T-helper 1 cell treated with Interleukin-12 subunit alpha and Interleukin-12 subunit beta and Interleukin-4 antibody, amounts not matched to agents 30 μg/mL and 1 μg/mL, for 36 hours (primary cell): ENCODE data around the gene NELFB.
A peak's percentile ranks its signal among the peaks of the same experiment; 100 is the strongest.

Source experiments
- H3K27ac Mint-ChIP-seq: one replicate; pipeline ENCODE4 v1.8.0; 2021; ENCODE audit warnings: mild to moderate bottlenecking, mixed read lengths
- H3K27me3 Mint-ChIP-seq: one replicate; pipeline ENCODE4 v1.8.0; 2021; ENCODE audit warnings: low read depth, mixed read lengths
- H3K36me3 Mint-ChIP-seq: one replicate; pipeline ENCODE4 v1.8.0; 2021; ENCODE audit warnings: low read depth, mixed read lengths
- H3K4me1 Mint-ChIP-seq: one replicate; pipeline ENCODE4 v1.8.0; 2021; ENCODE audit warnings: low read depth, mixed read lengths
- H3K4me3 Mint-ChIP-seq: one replicate; pipeline ENCODE4 v1.8.0; 2021; ENCODE audit warnings: mild to moderate bottlenecking, moderate library complexity, mixed read lengths
- H3K9me3 Mint-ChIP-seq: one replicate; pipeline ENCODE4 v1.8.0; 2021; ENCODE audit warnings: mixed read lengths

NELFB gene

DNA sequence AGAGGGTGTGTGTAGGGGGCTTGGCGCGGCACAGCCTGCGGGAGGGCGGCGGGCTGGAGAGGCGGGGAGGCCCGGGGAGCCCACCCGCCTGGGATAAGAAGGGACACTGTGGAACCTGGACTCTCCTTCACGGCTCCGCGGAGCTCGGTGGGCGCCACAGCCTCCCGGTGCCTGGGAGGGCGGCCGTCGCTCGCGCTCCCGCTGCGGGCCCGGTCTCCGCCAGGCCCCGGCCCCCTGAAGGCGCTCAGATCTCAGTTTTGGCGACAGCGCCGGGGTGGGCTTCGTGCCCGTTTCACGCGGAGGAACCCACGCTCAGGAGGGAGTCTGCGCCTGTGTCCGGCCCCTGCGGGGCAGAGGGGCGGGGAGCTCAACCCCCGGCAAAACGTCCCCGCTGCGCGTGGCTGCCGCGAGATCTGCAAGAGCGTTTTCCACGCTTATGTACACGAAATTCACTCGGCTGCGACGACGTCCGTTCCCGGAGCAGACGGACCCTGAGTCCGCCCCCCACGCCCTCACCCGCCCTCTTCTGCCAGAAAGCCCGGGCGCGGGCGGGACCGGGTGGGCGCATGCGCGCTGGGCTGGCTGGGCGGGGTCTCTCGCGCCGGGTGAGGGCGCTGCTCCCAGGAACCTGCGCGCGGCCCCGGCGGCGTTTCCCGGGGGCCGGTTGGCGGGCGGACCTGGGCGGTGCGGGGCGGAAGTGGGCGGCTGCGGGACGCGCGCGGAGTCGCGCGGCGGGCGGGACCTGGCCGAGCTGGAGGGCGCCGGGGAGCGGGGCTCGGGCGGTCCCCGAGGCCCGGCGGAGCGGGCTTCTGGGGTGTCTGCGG is at the start of gene NELFB:
Gene NELFB, plus strand, starts transcription at position 704 of the 824 bp plus-strand sequence.
- Mint-ChIP-seq H3K36me3 (no peaks in the 10 kb centered on the region), H3K4me1 (peaks cover 10% of the 10 kb centered on the region), H3K4me3 (peak within 1 kb of the TSS; percentile 89), H3K27me3 (no peaks in the 10 kb centered on the region), H3K9me3 (no peaks in the 10 kb centered on the region), H3K27ac (peak within 1 kb of the TSS; percentile 83)

DNA sequence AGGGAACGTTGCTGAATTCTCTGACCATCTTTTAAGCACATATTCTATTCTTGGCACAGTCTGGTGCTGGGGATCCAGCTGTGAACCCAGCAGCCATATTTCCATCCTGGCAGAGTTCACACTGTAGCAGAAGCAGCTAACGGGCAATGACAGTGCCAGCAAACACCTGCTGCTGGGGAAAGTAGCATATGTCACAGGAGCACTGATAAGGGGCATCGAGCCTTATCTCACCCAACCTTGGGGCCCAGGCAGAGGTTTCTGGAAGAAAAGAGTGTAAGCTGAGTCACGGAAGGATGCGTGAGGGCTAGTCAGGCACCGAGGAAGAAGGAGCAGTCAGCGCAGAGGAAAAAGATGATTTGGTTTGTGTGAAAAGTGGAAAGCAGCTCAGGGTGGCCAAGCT is 48.5 kb upstream of the NELFB start:
- H3K36me3 Mint-ChIP-seq = peaks cover 20% of the 10 kb centered on the region

DNA sequence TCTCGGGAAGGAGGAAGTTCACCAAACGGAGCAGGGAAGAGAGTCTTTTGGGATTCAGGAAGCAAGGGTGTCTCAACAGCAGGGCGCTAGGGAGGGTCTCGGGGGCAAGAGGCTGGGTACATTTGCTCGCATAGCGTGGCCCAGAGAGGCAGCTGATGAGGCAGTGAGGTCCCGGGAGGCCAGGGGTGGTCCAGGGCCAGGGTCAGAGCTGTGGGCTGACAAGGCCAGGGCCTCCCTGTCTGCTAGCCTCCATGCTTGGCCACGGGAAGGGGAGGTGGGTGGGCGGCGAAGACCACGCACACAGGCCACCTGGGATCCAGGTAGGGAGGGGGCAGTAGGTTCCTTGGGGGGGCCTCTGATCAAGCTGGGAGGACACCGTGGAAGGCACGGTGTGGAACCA is 43.6 kb upstream of the NELFB start:
- Mint-ChIP-seq H3K27me3 (no peaks in the 10 kb centered on the region), H3K27ac (no peak overlapping the region)

More for the DNA sequence above, 48.5 kb upstream of the NELFB start:
- H3K9me3 Mint-ChIP-seq = no peaks in the 10 kb centered on the region
- no peaks in the 10 kb centered on the region for H3K27me3 Mint-ChIP-seq
- peak overlapping the region; percentile 93 for H3K27ac Mint-ChIP-seq
- peaks cover 29% of the 10 kb centered on the region for H3K4me1 Mint-ChIP-seq
- peak overlapping the region; percentile 94 for H3K4me3 Mint-ChIP-seq

DNA sequence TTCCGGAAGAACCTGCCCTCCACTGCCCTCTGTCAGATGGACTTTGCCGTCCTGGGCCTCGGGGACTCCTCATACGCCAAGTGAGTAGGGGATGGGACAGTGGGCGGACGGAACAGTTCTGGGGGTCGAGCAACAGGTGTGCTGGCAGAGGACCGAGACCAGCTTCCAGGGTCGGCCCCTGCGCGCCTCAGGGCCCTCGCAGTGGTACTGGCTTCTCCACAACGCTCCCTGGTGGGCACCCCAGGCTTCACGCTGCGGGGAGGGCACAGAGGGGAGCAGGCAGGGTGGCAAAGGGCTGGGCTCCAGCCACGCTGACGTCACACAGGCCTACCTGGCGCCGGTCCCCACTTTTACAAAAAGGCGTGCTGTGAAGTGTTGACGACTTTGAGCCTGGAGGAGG is 42.6 kb upstream of the NELFB start:
- Mint-ChIP-seq H3K4me3 (no peak overlapping the region), H3K36me3 (peaks cover 8% of the 10 kb centered on the region), H3K9me3 (no peaks in the 10 kb centered on the region), H3K27ac (no peak overlapping the region), H3K27me3 (no peaks in the 10 kb centered on the region), H3K4me1 (peaks cover 1% of the 10 kb centered on the region)

More for the DNA sequence above, 43.6 kb upstream of the NELFB start:
- peaks cover 18% of the 10 kb centered on the region for H3K36me3 Mint-ChIP-seq
- H3K9me3 Mint-ChIP-seq = no peaks in the 10 kb centered on the region
- H3K4me3 Mint-ChIP-seq = no peak overlapping the region
- peaks cover 11% of the 10 kb centered on the region for H3K4me1 Mint-ChIP-seq

DNA sequence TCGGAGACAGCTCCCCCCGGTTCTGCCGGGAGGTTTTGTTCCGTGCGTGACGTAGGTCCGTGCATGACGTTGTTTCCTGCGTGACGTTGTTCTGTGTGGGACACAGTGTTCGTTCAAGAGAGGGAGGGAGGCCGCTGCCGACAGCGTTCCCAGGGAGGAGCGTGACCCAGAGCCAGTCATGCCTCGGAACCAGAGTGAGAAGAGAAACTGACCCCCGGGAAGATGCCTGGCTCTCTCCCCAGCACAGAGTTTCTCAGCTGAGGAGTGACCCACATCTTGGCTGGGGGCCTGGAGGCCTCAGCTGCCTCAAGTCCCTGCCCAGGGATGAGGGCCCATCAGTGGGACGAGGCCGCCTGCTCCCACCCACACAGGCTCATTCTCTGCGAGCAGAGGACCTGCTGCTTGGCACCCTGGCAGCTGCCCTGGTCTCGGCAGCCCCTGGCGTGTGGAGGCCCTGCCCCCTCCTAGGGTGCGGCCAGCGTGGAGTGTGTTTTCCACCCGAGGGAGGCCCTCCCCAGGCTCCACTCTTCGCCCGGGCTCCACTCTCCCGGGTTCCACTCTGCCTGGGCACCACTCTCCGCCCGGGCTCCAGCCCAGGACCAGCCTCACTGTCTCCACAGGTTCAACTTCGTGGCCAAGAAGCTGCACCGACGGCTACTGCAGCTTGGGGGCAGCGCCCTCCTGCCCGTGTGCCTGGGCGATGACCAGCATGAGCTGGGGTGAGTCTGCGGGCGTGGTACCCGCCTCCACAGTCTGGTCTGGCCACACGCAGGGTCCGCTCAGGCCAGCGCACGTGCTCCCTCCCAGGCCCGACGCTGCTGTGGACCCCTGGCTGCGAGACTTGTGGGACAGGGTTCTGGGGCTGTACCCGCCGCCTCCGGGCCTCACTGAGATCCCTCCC is 41.7 kb upstream of the NELFB start:
- H3K4me1 Mint-ChIP-seq = no peaks in the 10 kb centered on the region
- no peaks in the 10 kb centered on the region for H3K9me3 Mint-ChIP-seq
- H3K27me3 Mint-ChIP-seq = no peaks in the 10 kb centered on the region
- peaks cover 6% of the 10 kb centered on the region for H3K36me3 Mint-ChIP-seq
- H3K4me3 Mint-ChIP-seq = no peak overlapping the region
- no peak overlapping the region for H3K27ac Mint-ChIP-seq

DNA sequence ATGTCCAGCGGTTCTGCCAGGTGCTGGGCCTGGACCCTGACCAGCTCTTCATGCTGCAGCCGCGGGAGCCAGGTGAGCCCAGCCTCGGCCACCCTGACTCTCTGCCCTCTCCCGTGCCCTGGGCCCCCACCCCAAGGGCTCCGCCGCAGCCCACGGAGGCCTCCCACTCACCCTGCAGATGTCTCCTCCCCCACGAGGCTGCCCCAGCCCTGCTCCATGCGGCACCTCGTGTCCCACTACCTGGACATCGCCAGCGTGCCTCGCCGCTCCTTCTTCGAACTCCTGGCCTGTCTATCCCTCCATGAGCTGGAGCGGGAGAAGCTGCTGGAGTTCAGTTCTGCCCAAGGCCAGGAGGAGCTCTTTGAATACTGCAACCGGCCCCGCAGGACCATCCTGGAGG is 40.5 kb upstream of the NELFB start:
- H3K4me1 Mint-ChIP-seq = no peaks in the 10 kb centered on the region
- H3K4me3 Mint-ChIP-seq = no peak overlapping the region
- no peaks in the 10 kb centered on the region for H3K27me3 Mint-ChIP-seq
- H3K9me3 Mint-ChIP-seq = no peaks in the 10 kb centered on the region
- no peaks in the 10 kb centered on the region for H3K36me3 Mint-ChIP-seq
- H3K27ac Mint-ChIP-seq = no peak overlapping the region

DNA sequence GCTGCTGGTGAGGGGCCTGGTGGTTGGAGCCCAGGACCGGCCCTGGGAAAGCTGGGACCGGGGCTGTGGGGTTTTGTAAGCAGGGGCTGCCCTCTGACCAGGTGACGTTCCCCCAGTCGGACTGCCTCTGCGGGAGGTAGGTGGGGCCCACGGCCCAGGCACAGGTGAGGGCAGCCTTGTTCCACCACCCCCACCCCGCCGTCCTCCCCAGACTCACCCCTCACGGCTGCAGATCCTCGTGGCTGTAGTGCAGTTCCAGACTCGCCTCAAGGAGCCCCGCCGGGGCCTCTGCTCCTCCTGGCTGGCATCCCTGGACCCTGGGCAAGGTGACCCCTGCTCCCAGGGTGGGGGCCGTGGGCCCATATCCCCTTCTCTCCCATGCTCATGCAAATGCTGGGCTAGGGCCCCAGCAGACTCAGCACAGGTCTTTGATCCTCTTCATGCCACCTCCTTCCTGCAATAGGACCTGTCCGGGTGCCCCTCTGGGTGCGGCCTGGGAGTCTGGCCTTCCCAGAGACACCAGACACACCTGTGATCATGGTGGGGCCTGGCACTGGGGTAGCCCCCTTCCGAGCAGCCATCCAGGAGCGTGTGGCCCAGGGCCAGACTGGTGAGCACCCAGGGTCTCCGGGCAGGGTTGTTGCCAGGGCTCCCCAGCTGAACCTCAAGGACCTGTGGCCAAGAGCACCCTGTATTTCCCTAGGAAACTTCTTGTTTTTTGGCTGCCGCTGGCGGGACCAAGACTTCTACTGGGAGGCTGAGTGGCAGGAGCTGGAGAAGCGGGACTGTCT is 39.7 kb upstream of the NELFB start:
- H3K4me3 Mint-ChIP-seq = no peak overlapping the region
- H3K36me3 Mint-ChIP-seq = no peaks in the 10 kb centered on the region
- H3K9me3 Mint-ChIP-seq = no peaks in the 10 kb centered on the region
- no peak overlapping the region for H3K27ac Mint-ChIP-seq
- no peaks in the 10 kb centered on the region for H3K4me1 Mint-ChIP-seq
- H3K27me3 Mint-ChIP-seq = no peaks in the 10 kb centered on the region

DNA sequence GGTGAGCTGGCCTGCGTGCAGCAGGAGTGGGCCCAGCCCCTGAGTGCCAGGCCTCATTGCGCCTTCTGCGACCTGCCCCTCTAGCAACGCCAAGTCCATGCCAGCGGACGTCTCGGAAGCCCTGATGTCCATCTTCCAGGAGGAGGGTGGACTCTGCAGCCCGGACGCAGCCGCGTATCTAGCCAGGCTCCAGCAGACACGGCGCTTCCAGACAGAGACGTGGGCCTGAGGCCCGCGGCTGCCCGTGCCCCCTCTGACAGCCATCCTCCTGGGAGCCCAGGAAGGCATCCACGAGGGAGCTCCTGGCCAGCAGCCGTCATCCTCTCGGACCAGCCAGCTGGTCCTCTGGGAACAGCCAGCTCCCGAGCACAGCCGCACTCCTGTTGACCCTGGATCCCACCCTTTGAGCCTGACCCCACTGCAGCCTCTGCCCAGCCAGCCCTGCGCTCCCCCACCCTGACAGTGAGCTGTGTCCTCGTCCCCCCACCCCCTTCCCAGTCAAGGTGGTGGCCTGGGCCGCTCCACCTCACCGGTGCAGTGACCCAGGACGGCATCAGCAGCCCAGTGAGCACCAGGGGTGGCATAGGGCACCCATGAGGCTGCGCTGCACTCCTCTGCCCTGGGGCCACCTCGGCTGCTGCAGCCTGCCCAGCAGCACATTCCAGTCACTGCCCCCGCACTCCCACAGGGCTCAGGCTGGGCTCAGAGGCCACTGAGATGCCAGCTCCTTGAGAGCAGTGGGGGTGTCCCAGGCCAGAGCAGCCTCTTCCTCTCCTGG is 38.8 kb upstream of the NELFB start:
- no peak overlapping the region for H3K4me3 Mint-ChIP-seq
- H3K27me3 Mint-ChIP-seq = no peaks in the 10 kb centered on the region
- no peaks in the 10 kb centered on the region for H3K36me3 Mint-ChIP-seq
- no peaks in the 10 kb centered on the region for H3K9me3 Mint-ChIP-seq
- no peak overlapping the region for H3K27ac Mint-ChIP-seq
- no peaks in the 10 kb centered on the region for H3K4me1 Mint-ChIP-seq

DNA sequence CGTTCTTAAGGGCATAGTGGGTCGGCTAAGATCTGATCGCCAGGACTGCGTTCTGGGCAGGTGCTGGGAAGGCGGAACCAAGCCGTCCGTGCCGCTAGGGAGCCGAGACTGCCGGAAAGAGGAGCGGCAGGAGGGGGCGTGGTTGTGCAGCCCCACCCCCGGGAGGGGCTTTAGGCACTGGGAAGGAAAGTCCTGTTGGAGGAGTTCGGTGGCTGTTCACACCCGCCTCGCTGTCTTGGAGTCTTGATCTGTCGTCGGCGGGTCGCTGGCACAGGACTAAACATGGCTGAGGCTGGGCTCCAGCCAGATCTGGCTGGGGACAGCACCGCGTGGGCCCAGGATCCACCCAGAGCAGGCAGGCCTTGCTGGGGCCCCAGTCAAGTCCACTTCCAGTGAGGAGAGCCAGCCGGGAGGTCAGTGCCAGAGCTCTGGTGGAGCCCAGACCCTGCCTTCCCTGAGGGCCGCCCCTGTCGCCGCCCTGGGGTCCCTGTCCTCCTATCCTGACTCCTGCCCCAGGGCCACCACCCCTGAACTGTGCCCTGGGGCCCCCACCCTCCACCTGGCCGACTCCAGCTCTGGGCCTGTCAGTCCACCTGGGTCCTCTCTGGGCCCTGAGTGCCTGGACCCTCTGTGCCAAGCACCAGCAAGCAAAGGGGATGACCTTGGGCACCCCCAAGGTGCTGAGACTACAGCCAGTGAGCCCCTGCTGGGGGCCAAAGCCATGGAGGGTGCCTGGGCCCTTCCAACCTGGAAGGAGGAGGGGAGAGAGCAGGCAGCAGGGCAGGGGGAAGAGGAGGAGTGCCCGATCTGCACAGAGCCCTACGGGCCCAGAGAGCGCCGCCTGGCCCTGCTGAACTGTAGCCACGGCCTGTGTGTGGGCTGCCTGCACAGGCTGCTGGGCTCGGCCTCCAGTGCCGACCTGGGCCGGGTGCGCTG is 37.6 kb upstream of the NELFB start:
- Mint-ChIP-seq H3K36me3 (no peaks in the 10 kb centered on the region), H3K27me3 (no peaks in the 10 kb centered on the region), H3K4me3 (no peak overlapping the region)

DNA sequence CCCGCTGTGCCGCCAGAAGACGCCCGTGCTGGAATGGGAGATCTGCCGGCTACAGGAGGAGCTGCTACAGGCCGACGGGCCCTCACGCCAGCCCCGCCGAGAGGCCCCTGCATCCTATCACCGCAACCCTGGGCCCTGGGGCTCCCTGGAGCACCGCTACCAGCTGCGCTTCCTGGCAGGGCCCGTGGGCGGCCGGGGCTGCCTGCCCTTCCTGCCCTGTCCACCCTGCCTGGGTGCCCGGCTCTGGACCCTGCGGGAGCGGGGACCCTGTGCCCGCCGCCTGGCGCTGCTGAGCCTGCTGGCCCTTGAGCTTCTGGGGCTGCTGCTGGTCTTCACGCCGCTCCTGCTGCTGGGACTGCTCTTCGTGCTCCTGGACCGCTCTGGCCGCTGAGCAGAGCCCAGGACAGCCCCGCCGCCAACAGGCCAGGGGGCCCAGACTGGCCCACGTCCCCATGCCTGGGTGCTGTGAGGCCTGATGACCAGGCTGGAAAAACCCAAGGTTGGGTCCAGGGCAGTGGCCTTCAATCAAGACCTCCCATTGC is 36.8 kb upstream of the NELFB start:
- Mint-ChIP-seq H3K9me3 (no peaks in the 10 kb centered on the region), H3K27me3 (no peaks in the 10 kb centered on the region), H3K36me3 (no peaks in the 10 kb centered on the region), H3K4me3 (no peak overlapping the region), H3K4me1 (no peaks in the 10 kb centered on the region), H3K27ac (no peak overlapping the region)

More for the DNA sequence above, 37.6 kb upstream of the NELFB start:
- Mint-ChIP-seq H3K4me1 (no peaks in the 10 kb centered on the region), H3K9me3 (no peaks in the 10 kb centered on the region), H3K27ac (no peak overlapping the region)

DNA sequence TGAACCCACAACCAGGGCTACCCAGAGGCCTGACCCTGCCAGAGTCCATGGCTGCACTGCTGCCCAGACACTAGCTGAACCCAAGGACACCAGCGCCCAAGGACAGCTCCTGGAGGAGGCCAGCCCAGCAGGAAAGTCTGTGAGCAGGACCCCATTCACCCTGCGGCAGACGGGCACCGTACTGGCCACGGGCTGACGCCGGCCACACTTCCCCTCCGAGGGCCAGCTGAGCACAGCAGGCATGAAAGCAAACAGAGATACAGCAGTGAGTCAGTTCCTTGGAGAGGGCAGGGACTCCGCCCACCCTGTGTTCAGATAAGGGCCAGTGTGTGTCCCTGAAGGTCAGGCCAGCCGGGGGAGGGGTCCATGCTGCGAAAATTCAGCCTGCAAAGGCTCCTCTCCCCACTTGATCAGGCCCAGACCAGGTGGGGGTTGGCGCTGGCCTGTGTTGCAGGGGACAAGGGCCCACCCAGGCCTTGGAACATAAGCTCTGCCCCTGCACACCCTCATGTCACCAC is 36.3 kb upstream of the NELFB start:
- no peaks in the 10 kb centered on the region for H3K4me1 Mint-ChIP-seq

DNA sequence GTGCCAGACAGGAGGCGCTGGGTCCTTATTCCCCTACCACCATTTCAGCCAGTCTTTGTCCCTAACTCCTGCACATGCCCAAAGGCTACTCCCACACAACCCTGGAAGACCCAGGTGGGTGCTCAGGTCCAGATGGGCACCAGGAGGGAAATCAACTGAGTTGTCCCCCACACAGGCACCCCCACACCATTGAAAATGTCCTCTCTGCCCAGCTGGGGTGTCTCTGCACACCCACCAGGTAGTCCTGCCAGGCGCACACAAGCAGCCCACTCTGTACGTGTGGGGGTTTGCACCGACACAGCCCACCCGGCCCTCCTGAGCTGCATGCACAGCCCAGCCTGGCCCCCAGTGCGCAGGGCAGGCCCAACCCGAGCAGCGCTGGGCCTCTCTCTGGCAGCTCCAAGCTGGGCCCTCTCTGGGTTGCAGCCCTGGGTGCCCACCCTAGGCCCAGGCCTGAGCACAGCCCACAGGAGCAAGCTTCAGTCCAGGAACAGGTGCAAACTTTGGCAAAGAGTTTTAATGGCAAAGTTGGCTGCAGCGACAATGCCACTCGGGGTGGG is 35.3 kb upstream of the NELFB start:
- no peak overlapping the region for H3K27ac Mint-ChIP-seq
- H3K27me3 Mint-ChIP-seq = no peaks in the 10 kb centered on the region
- no peaks in the 10 kb centered on the region for H3K4me1 Mint-ChIP-seq
- H3K36me3 Mint-ChIP-seq = no peaks in the 10 kb centered on the region
- no peaks in the 10 kb centered on the region for H3K9me3 Mint-ChIP-seq
- no peak overlapping the region for H3K4me3 Mint-ChIP-seq

More for the DNA sequence above, 36.3 kb upstream of the NELFB start:
- Mint-ChIP-seq H3K36me3 (no peaks in the 10 kb centered on the region), H3K27ac (no peak overlapping the region), H3K4me3 (no peak overlapping the region), H3K27me3 (no peaks in the 10 kb centered on the region), H3K9me3 (no peaks in the 10 kb centered on the region)
